ENCODE results near the gene FTCDNL1.

The FTCDNL1 gene

DNA sequence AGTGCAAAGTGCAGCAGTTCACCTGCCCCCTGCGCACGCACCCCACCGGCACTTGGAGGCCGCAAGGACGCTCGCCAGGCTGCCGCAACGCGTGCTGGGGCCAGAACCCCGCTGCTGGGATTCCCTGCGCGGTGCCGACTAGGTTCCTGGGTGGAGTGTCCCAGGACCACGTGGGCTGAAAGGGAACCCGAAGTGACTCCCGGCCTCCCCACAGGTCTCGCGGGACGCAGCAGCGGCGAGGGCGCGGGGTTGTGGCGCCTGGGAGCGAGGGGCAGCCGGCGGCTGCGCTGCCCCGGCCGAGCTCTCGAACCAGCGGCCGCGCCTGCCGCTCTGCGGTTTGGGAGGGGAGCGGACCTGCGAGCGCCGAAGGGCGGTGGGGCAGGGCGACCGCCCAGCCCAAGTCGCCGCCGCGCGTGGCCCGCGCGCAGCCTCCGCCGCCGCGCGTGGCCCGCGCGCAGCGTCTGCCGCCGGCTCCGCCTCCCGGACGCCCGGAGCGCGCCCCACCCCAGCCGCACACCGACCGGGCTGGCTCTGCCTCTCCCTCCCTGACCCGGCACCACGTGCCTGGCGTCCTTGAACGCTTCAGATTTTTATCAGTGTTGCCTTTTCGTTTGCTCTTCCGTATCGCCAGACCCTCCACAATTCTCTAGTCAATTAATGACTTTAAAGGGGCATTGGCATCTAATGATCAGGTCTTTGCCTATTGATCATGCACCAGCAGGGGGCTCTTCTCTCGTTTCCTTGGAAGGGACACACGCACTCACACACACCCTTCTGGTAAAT, at the start of gene FTCDNL1:
FTCDNL1 (minus strand) TSS at position 475 of the 783 bp plus-strand sequence. CDS start 2,230 bp downstream, outside the sequence.
- DNase-seq (ENCODE audit: low spot score), result peak; percentile 62

DNA sequence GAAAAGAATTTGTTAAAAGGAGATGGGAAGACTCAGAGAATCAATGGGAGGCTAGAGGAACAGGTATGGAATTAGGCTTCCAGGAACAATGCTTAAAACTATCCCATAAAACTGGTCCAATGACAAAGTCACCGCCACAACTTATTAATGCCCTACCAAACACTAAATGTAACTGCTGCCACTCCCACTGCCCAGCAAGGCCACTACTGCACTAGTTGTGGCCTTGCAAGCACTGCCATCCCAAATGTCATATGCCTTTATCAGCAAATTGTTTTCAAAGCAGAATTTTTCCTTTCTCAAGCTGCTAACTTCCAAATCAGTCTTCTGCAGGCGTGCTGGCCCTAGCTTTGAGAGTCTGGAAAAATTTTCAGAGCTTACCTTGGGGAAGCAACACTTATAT, 45.6 kb upstream of the FTCDNL1 start:
- no peak for DNase-seq (ENCODE audit: low spot score)

DNA sequence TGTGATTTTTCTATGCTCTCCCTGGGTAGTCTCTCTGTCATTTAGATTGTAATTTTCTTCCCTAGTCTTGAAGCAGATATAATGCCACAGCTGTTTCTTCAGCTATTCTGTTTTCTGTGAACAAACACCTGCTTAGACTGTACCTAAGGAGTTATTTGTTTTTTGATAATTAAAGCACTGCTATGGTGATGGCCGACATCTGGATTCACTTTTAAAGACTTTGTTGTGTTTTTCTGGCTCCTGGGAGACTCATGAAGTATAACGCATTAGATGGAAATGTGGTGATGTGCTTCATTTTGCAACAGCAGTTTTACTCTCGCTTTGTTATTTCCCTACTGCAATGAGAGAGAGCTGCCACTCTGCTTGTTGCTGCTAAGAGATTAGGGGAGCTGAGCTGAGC, 44.4 kb upstream of the FTCDNL1 start:
- no peak for DNase-seq (ENCODE audit: low spot score)

DNA sequence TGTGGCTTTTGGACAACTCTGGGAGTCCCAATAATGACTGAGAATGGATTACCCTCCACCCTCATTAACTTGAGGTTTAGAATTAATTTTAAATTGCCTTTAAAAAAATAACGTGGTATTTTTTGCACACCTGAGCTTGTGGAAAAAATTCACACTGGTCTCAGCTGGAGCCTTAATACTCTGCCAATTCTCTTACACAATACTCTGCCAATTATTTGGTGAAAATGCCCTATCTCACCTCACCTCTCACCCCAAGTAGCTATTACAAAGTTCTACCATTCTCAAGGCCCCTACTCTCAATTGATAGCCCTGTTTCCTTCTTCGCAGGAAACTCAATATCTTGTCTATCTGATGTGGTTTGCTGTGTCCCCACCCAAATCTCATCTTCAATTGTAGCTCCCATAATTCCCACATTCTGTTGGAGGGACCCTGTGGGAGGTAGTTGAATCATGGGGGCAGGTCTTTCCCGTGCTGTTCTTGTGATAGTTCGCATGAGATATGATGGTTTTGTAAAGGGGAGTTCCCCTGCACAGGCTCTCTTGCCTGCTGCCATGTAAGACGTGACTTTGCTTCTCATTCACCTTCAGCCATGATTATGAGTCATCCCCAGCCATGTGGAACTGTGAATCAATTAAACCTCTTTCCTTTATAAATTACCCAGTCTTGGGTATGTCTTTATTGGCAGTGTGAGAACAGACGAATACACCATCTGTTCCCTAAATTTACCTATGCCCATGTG, 32.7 kb upstream of the FTCDNL1 start:
- DNase-seq (ENCODE audit: low spot score), result no peak

DNA sequence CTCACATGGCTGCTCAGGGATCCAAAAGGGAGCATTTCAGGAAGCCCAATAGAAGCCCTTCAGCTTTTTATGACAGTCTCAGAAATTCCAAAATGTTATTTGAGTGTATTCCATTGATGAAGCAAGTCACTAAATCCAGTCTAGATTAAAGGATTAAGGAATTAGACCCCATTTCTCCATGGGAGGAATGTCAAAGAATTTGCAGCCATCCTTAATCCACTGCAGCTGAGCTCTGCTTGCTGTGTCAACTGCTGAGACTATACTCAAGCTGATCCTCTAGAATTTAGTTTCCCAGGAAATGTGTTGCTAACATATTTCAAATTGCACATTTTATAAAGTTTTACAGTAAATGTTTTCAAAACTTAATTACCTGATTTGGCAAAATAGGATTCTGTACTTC, 31.7 kb upstream of the FTCDNL1 start:
- no peak for DNase-seq (ENCODE audit: low spot score)

DNA sequence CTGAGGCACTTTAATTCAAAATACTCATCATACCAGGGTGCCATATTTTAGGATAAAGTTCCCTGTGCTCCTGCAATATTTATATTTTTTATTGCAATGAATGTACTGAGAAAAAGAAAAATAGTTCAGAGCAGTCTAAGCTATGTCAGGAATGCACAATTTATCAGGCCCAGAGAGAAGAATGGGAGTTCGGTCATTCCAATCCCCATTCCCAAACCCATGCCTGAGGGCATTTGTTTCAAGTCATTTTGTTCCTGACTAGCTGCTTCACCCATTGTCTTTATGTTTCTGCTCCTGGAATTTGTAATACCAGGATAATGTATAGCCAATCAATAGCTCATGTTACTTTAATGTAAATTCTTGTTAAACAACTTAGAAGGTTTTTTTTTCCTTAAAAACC, 24.4 kb upstream of the FTCDNL1 start:
- DNase-seq (ENCODE audit: low spot score), result no peak

DNA sequence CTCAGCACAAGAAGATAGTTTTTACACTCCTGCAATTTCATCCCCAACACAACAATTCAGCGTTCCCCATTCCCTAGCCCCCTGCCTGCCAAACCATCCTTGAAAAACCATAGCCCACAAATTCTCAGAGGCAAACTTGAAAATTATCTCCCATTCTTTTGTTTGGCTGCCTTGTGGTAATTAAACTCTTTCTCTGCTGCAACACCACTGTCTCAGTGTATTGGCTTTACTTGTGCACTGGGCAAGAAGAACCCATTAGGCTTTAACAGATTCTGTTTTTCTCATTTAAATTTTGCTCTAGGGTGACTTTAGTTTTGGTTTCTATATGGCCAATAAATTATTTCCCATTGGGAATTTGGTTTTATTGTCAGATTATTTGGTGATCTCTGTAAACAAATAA, 23.2 kb upstream of the FTCDNL1 start:
- no peak for DNase-seq (ENCODE audit: low spot score)

DNA sequence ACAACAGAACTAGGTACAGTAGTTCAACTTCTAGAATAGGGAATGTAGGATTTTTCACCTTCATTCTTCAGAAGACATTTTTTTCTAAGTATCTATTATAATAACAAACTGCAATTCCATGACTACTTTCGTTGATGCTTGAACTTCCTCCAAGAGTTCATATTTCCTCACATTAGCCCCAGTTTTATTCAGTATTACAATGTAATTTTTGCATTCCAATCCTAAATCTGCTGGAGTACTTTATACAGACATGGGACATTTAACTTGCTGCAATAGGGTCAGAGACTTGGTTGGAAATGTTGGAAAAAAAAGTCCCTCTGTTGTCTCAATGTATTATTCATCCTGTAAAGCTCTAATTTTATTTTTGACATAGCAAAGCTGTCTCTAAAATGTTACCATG, 19.6 kb upstream of the FTCDNL1 start:
- no peak for DNase-seq (ENCODE audit: low spot score)

DNA sequence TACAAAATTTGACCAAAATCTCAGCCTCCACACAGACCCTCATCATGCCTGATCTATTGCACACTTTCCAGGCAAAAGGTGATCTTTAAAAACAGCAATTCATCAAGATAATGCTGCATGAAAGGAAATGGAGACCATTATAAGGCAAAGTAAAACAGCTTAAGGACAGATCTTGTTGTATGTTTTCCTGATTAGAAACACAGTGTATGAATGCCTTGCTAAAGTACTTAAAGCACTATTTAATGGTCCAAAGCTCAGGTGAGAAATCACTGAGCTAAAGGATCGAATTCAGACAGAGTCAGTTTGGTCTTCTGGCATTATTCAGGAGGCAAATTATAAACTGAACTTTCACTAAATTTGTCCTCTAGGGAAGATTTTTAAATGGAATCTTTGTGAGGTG, 18.7 kb upstream of the FTCDNL1 start:
- no peak for DNase-seq (ENCODE audit: low spot score)

DNA sequence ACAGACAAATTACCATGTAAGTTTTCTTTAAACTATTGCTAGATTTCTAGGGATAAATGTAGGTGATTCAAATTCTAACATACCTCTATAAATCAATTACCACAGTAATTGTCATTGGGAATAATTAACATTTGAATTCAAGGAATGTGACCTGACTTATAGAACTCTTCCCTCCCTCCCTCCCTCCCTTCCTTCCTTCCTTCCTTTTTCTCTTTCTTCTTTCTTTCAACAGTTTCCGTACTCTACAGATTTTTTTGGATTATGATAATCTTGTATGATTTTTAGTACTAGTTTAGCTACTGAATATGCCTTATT, 18.2 kb upstream of the FTCDNL1 start:
- DNase-seq (ENCODE audit: low spot score), result no peak

DNA sequence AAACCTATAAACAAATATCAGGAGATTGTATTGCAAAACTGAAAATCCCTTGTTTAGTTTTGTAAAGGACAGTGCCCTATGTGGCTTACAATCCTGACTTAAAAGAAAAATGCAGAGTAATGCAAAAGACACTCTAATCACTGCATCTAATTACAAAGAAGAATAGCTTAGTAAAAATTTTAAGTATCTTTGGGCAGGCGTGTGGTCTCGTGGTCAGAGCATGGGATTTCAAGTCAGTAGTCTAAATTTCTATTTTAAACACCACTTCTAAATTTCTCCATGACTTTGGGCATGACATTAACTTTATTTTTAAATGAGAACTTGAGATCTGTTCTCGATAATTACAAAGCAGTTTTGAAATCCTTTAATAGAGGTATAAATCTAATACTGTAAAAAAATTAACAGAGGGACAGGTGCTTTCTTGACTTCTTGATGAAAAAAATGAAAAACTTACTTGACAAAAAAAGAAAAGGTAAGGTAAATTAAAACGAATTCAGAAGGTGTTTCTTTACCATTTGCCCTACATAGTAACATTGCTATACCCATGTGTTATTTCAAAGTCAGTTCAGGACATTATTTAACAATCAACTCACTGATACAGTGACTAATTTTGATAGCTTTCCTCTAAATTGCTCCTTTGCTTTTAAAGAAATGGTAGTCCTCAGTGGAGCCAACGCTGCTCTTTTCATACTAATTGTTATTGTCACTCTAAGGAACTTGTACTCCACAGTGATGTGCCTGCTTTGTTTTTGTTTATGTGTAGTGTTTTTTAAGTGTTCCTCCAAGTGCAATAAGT, 17.6 kb upstream of the FTCDNL1 start:
- DNase-seq (ENCODE audit: low spot score), result no peak

DNA sequence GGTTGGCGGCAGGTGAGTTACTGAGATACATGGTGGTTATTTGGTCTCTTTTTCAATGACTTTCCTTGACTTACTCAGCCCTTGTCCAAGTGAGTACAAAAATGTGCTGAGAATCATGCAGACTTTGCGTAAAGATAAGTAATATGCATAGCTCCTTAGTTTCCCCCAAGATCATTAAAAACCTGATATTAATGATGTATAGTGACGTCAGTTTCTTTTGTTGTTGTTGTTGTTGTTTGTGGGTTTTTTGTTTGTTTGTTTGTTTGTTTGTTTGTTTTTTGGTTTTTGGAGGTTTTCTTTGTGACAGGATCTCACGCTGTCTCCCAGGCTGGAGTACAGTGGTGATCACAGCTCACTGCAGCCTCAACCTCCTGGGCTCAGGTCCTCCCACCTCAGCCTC, 14.9 kb upstream of the FTCDNL1 start:
- DNase-seq (ENCODE audit: low spot score), result no peak

DNA sequence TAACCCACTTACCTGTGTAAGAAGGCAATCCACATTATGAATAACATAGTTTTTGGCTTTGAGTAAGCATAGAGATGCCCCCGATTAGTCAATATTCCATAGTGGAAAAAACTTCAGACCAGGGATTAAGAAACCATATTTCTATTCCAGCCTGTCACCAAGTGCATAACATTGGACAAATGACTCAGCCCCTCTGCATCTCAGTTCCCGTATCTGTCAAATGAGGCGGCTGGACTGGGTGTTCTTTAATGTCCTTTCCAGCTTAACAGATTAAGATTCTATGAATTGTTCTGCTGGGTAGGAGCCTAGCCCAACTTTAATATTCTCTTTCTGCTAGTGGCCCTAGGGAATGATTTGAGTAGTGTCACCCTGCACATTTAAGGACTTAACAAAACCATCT, 11.8 kb upstream of the FTCDNL1 start:
- no peak for DNase-seq (ENCODE audit: low spot score)

DNA sequence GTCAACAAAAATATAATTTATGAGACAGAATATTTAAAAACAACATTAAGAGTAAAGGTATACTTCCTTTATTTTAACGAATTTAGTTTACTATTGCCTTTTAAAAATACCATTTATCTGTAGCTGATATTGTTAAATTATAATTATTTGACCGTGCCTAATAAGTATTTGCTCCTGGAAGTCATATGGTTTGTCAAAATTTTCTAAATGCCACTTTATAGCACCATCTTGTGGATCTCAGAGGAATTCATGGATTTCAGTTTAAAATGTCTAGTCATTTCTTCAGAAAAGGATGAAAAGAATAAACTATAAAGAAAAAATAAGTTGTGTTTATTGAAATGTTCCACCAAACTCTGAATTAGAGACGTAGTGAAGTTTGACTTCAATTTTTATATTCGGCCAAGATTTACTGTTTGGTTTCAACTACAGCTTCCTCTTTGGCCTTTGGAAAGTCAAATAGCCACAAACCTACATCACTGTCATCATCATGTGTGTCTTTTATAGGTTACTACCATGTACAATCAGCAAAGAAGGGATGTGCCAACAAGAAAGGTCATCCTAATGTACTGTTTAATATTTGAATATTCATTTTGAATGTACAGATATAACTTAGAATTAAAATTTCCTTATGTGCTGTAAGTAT, 10.3 kb upstream of the FTCDNL1 start:
- DNase-seq (ENCODE audit: low spot score), result peak; percentile 55

DNA sequence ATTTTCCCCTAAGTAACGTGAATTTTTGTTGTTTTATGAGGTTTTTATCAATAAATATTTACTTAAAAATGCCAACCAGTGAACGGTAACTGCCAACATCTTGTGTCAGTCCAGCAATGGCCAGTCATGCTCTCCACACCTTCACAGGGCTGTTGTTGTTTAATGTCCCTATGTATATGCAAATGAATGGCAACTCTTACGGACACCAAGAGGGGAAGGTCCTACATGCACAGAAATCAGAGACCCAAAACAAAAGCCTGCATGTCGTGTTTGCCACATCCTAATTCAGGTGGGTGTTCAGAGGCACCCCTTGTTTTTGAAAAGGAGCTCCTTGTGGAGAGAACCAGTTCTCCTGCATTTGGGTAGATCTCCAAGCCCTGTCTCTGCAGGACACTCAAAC, 4.8 kb upstream of the FTCDNL1 start:
- DNase-seq (ENCODE audit: low spot score), result no peak

DNA sequence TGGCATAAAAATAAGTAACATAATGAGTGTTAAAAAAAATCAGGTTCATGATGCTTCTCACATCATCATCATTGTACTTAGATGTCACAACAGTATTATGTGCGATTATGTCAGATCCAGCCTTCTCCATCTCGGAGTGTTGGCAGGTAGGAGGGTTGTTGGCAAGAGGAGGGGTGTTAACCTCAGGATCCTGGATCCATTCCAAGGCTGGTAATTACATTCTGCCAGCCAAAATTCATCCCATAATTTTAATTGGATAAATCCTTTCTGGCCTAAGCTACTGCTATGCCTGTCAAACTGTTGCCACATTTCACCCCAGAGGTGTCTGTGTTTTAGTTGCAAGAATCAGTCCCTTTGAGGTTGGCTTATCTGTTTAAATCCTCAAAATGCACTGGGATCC, 891 bp upstream of the FTCDNL1 start:
- DNase-seq (ENCODE audit: low spot score), result no peak

DNA sequence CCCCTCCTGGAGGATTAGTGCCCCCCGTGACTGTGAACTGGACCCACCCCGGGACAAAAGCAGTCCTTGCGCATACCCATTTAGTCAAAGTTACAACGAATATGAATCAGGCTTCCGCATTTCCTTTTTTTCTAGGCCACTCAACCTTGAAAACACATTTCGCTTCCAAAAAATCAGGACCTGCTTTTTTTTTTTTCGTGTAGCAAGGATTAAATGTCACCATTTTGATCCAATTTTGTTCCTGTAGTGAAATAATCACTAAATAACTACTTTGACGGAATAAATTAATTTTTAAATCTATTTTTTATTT, 464 bp upstream of the FTCDNL1 start:
- no peak for DNase-seq (ENCODE audit: low spot score)

DNA sequence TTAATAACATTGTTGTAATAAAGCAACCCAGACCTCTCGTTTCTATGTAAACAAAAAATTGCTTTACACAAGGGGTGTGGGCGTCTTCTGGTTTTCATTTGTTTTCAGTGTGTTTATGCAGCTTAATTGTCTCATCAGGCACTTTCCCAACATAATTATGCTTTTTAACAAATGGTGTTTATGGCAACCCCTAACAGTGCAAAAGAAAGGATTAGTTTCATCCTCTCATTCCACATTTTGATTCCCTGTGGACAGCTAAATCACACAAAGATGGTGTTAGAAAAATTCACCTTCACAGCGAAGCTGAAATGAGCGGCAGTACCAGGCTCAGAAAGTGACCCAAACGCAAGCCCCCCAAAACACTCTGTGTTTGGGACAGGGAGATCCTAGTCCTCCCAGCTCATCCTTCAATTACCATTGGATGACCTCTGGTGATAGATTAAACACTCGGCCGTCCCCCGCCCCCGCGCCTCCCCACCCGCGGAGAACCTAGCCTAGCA, 724 bp downstream of the FTCDNL1 start:
- no peak for DNase-seq (ENCODE audit: low spot score)

DNA sequence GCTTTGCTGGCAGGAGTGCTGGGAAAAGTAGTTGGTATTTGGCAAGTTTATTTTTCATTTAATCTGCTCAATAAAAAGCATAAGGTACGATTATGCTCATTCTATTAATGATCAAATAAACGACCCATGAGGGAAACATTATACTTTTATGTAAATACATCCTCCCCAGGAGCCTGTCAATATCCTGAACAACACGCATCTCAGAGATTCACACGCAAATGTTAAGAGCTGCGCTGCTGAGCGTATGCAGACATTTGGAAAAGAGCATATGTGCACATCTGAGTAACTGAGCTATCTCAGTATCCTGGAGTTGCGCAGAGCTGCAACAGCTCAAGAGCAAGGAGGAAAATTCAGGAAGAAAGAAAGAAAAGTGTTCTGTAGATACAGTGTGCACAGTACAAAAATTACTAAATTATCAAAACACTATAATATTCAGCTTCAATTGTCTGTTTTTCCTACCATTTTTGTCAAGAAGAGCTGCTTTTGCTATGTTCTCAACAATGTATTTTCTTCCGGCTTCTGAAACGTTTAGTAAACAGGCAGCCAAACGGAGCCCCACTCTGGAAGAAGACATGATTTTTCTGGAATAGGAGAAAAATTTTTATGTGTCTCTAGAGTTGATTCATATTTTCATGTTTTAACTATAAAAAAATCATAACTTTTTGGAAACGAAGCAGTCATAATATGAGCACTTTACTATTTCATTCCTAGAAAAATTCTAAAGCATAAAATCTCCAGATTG, 2.4 kb downstream of the FTCDNL1 start:
- no peak for DNase-seq (ENCODE audit: low spot score)

DNA sequence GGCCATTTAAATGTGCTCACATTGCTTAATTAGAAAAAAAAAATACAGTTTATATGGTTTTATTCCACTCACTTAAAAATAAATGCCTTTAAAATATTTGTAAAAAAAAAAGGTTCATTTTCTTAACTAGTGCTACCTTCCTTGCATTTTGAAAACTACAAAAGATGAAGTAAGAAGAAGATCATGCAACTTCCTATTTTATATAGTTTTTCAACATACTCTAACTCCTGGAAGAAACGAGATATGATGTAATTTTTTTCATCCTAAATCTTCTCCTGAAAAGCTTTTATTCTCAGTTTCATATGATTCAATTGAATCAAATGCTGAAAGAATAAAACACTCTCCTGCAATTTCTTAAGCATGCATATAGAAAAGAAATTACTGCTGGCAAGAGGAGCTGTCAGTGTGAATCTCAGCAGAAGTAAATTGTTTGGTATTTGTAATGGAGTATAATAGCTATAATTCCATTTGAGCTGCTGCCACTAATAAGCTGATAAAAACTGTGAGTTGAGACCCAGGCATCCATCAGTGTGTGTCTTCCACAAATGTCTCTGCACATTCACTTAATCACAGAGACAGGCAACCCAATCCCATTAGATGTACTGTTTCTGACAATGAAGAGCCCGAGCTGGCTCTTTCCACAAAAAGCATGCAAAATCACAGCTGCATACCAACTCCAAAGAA, 3.7 kb downstream of the FTCDNL1 start:
- no peak for DNase-seq (ENCODE audit: low spot score)
